Sigmoid colon (tissue), 7 donors: ENCODE measurements around the gene LPAR6. TPM values are rescaled to one million over a fixed set of nuclear protein-coding genes. Genes with fewer than 3 reads are reported as not detected.
"Not testable (repeated sequence)": the region's sequence is repeated elsewhere in the genome, so short reads cannot be mapped to it uniquely, and the experiment has no call there.

Source experiments
- DNase-seq: peaks from one replicate; pipeline ENCODE4 v3.0.0-alpha.2; 2019
- H3K27ac ChIP-seq, 4 donors: fragments of 200-600 bp; sonication (generic); one replicate each; pipeline ENCODE4 v1.5.1; 2016 to 2019; ENCODE audit warnings: mild to moderate bottlenecking in 1 of 4
- H3K27me3 ChIP-seq, 3 donors: fragments of 200-600 bp; sonication (generic); one replicate each; pipeline ENCODE4 v1.5.1; 2019; ENCODE audit warnings: mild to moderate bottlenecking in 1 of 3
- H3K36me3 ChIP-seq, 4 donors: fragments of 200-600 bp; sonication (generic); one replicate each; pipeline ENCODE4 v1.5.1; 2016 to 2019
- H3K4me1 ChIP-seq, 4 donors: fragments of 200-600 bp; sonication (generic); one replicate each; pipeline ENCODE4 v1.5.1; 2017 to 2019
- H3K4me3 ChIP-seq, 4 donors: fragments of 200-600 bp; sonication (generic); one replicate each; pipeline ENCODE4 v1.5.1; 2017 to 2019; ENCODE audit warnings: mild to moderate bottlenecking in 2 of 4, moderate library complexity in 1 of 4
- H3K9me3 ChIP-seq, 4 donors: fragments of 200-600 bp in 3 of 4; sonication (generic) in 3 of 4; one replicate each; pipeline versions ENCODE4 v1.5.1 to v1.6.1; 2013 to 2019
- EP300 ChIP-seq, 4 donors: sonication (generic); formaldehyde crosslinking; IDR thresholded peaks; one replicate each; pipeline ENCODE4 v1.6.1; 2017; ENCODE audit warnings: antibody characterized with exemption in 4 of 4
- POLR2A ChIP-seq, 2 donors: fragments of 450-650 bp; IDR thresholded peaks; one replicate each; pipeline ENCODE4 v1.6.1; 2016; ENCODE audit warnings: antibody characterized with exemption in 2 of 2, mild to moderate bottlenecking in 2 of 2, moderate library complexity in 2 of 2
- POLR2AphosphoS5 ChIP-seq, 4 donors: sonication (generic); formaldehyde crosslinking; IDR thresholded peaks; one replicate each; pipeline ENCODE4 v1.6.1; 2017; ENCODE audit warnings: antibody characterized with exemption in 4 of 4
- WGBS, 2 donors: extraction: QIAGEN DNeasy Blood & Tissue Kit; methylation state at CpG; one replicate each; pipeline ENCODE4 v1.1.7; 2013; 5-methylcytosine and 5-hydroxymethylcytosine counted together
- intact Hi-C: fragments of 100-400 bp; cut with DNase I; formaldehyde crosslinking; loops from one replicate; pipeline ENCODE4 v1.15.1; 2023
- polyA plus RNA-seq, 3 donors: library from polyadenylated mRNA; stranded (reverse); fragments of 200-250 nt; gene quantifications; one replicate each; pipeline ENCODE4 v1.2.3, GENCODE V29; 2013
- total RNA-seq, 4 donors: library from RNA; depleted of rRNA; stranded (reverse); fragments of >200 nt; gene quantifications; one replicate each; pipeline ENCODE4 v1.1.0, GENCODE V29; 2016
- TF ChIP-seq, protein P1 (sequence below), 4 experiments: fragments of 450-650 bp in 3 of 4; fragments of 200-600 bp in 1 of 4; IDR thresholded peaks; one replicate each; pipeline ENCODE4 v1.5.1; 2016 to 2019; ENCODE audit warnings: antibody characterized with exemption in 4 of 4, mild to moderate bottlenecking in 3 of 4, moderate library complexity in 2 of 4
- donor health status: healthy with polysubstance abuse.
- donor health status: Bipolar disorder and iron deficiency.
- donor health status: healthy.

LPAR6 gene
- total and polyA plus RNA-seq, 7 donors: 11.4 to 24.2 (median 15.0) TPM

DNA sequence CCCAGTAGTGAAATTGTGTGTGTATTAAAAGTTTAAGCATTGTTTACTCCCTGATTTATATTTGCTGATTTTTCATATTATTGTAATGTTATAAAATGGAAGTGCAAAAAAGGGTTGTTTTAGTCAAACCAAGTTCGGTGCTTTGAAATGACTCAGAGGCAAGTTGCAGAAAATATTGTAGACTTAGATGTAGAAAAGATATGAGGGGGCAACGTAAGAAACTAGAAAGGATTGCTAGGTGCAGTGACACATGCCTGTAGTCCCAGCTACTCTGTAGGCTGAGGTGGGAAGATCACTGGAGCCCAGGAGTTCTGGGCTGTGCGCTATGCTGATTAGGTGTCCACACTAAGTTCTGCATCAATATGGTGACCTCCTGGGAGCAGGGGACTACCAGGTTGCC, 16.1 kb upstream of the LPAR6 start:
- TF ChIP-seq EP300 (IDR thresholded peaks at IDR 0.05) (no peak), POLR2A (IDR thresholded peaks at IDR 0.05) (no peak), POLR2AphosphoS5 (IDR thresholded peaks at IDR 0.05) (no peak)
- TF ChIP-seq, protein P1, sequence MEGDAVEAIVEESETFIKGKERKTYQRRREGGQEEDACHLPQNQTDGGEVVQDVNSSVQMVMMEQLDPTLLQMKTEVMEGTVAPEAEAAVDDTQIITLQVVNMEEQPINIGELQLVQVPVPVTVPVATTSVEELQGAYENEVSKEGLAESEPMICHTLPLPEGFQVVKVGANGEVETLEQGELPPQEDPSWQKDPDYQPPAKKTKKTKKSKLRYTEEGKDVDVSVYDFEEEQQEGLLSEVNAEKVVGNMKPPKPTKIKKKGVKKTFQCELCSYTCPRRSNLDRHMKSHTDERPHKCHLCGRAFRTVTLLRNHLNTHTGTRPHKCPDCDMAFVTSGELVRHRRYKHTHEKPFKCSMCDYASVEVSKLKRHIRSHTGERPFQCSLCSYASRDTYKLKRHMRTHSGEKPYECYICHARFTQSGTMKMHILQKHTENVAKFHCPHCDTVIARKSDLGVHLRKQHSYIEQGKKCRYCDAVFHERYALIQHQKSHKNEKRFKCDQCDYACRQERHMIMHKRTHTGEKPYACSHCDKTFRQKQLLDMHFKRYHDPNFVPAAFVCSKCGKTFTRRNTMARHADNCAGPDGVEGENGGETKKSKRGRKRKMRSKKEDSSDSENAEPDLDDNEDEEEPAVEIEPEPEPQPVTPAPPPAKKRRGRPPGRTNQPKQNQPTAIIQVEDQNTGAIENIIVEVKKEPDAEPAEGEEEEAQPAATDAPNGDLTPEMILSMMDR (IDR thresholded peaks at IDR 0.05): no peak
- H3K4me3 ChIP-seq: no peak overlapping the region
- no peaks in the 10 kb centered on the region for H3K27me3 ChIP-seq
- no peaks in the 10 kb centered on the region for H3K9me3 ChIP-seq
- peaks cover 0 to 17% (median 12%) of the 10 kb centered on the region in 4 donors for H3K4me1 ChIP-seq
- intact Hi-C loops: no loop called here
- WGBS, 2 donors: 90 to 97% methylated on average over 3 of the region's 3 CpGs
- H3K36me3 ChIP-seq: no peaks in the 10 kb centered on the region
- peak; percentile 52 for DNase-seq
- H3K27ac ChIP-seq: no peak overlapping the region

DNA sequence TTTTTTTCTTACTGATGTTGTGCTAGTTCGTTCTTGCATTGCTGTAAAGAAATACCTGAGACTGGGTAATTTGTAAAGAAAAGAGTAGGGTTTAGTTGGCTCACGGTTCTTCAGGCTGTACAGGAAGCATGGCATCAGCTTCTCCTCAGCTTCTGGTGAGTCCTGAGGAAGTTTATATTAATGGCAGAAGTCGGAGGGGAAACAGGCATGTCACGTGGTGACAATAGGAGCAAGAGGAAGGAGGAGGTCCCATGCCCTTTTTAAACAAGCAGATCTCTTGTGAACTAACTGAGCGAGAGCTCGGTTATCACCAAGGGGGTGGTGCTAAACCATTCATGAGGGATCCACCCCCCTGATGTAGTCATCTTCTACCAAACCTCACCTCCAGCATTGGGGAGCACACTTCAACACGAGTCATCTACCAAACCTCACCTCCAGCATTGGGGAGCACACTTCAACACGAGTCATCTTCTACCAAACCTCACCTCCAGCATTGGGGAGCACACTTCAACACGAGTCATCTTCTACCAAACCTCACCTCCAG, 13.9 kb upstream of the LPAR6 start:
- H3K4me3 ChIP-seq, DNase-seq, H3K9me3 ChIP-seq, H3K27me3 ChIP-seq, H3K27ac ChIP-seq, intact Hi-C loops, H3K36me3 ChIP-seq, H3K4me1 ChIP-seq: not testable (repeated sequence)
- 88 to 93% methylated on average over 8 of the region's 9 CpGs for WGBS, 2 donors

DNA sequence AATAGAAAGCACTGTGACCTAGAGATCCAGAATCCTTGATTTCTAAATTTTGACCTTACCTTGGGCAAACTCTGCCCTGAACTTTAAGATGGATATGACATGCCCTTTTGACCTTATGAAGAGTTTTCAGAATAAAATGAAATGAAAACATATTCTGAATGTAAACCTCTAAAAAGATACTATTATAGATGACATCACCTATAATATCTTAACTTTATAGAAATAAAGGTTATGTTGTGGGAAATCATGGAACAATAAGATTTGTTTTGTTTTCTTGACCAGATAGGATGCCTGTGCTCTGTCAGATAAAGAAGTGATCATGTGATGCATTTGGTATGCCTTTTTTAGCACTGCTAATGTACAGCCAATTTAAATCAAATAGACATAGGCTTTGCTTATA, 13.1 kb upstream of the LPAR6 start:
- TF ChIP-seq EP300 (IDR thresholded peaks at IDR 0.05) (no peak), POLR2A (IDR thresholded peaks at IDR 0.05) (no peak), POLR2AphosphoS5 (IDR thresholded peaks at IDR 0.05) (no peak)
- TF ChIP-seq, protein P1 (IDR thresholded peaks at IDR 0.05): no peak
- no peaks in the 10 kb centered on the region for H3K27me3 ChIP-seq
- no peaks in the 10 kb centered on the region for H3K9me3 ChIP-seq
- H3K4me3 ChIP-seq: no peak overlapping the region
- no peak for DNase-seq
- intact Hi-C loops: no loop called here
- no peaks in the 10 kb centered on the region for H3K4me1 ChIP-seq
- no peak overlapping the region for H3K27ac ChIP-seq
- no peaks in the 10 kb centered on the region for H3K36me3 ChIP-seq

DNA sequence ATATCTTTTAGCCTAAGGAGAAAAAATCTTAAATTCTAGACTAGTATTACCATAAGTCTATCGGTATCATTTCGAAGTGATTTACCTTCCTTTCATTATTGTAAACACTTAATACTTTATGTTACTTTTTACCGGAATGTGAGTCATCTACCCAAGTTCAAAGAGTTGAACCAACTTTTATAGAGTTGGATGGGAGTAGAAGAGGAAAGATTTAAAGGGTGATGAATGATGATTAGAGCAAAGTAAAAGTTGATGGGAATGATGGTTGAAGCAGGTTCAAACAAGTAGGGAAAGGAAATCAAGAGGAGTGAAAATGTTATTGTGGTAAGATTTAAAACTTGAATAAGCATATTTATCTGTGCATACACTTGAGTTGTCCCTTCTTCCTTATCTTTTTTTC, 11.3 kb upstream of the LPAR6 start:
- Histone ChIP-seq H3K4me1 (no peaks in the 10 kb centered on the region), H3K9me3 (no peaks in the 10 kb centered on the region), H3K4me3 (no peak overlapping the region), H3K27ac (no peak overlapping the region), H3K36me3 (no peaks in the 10 kb centered on the region), H3K27me3 (no peaks in the 10 kb centered on the region)
- 93 to 96% methylated on average over 3 of the region's 3 CpGs for WGBS, 2 donors
- TF ChIP-seq EP300 (IDR thresholded peaks at IDR 0.05): no peak
- TF ChIP-seq POLR2AphosphoS5 (IDR thresholded peaks at IDR 0.05): no peak
- no peak for TF ChIP-seq POLR2A (IDR thresholded peaks at IDR 0.05)
- TF ChIP-seq, protein P1 (IDR thresholded peaks at IDR 0.05): no peak
- intact Hi-C loops: no loop called here
- DNase-seq: no peak

DNA sequence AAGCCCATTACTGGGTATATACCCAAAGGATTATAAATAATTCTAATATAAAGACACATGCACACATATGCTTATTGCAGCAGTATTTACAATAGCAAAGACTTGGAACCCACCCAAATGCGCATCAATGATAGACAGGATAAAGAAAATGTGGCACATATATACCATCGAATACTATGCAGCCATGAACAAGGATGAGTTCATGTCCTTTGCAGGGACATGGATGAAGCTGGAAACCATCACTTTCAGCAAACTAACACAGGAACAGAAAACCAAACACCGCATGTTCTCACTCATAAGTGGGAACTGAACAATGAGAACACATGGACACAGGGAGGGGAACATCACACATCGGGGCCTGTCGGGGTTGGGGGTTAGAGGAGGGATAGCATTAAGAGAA, 9.1 kb upstream of the LPAR6 start:
- H3K36me3 ChIP-seq, intact Hi-C loops, H3K4me3 ChIP-seq, H3K4me1 ChIP-seq, DNase-seq, H3K27me3 ChIP-seq, H3K9me3 ChIP-seq, H3K27ac ChIP-seq: not testable (repeated sequence)
- WGBS, 2 donors: 97 to 98% methylated on average over 5 of the region's 5 CpGs

DNA sequence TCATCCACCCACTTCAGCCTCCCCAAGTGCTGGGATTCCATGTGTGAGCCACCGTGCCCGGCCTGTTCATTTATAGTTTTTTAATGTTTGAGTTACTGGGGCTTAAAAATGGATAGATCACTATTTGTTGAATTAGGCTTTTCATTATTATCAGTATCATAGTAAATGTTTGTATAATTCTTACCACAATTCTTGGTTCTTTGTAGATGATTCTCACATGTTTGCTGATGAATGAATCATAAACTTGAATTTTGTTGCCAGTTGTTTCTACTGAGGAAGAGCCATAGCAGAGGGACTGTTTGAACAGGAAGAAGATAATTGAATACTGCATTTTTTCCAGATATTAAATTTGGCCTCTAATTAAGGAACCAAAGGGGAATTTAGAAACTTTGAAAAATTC, 2.6 kb upstream of the LPAR6 start:
- Histone ChIP-seq H3K27ac (no peak overlapping the region), H3K9me3 (no peaks in the 10 kb centered on the region), H3K4me1 (peaks cover 0 to 2% (median 0%) of the 10 kb centered on the region in 4 donors), H3K4me3 (no peak overlapping the region), H3K27me3 (no peaks in the 10 kb centered on the region), H3K36me3 (no peaks in the 10 kb centered on the region)
- intact Hi-C loops: no loop called here
- DNase-seq: no peak
- 89 to 92% methylated on average over 2 of the region's 2 CpGs for WGBS, 2 donors
- no peak for TF ChIP-seq POLR2AphosphoS5 (IDR thresholded peaks at IDR 0.05)
- no peak for TF ChIP-seq POLR2A (IDR thresholded peaks at IDR 0.05)
- TF ChIP-seq EP300 (IDR thresholded peaks at IDR 0.05): no peak
- TF ChIP-seq, protein P1 (IDR thresholded peaks at IDR 0.05): no peak
